ENCODE measurements around the gene AKR7A2.

- TF ChIP-seq, protein P1, sequence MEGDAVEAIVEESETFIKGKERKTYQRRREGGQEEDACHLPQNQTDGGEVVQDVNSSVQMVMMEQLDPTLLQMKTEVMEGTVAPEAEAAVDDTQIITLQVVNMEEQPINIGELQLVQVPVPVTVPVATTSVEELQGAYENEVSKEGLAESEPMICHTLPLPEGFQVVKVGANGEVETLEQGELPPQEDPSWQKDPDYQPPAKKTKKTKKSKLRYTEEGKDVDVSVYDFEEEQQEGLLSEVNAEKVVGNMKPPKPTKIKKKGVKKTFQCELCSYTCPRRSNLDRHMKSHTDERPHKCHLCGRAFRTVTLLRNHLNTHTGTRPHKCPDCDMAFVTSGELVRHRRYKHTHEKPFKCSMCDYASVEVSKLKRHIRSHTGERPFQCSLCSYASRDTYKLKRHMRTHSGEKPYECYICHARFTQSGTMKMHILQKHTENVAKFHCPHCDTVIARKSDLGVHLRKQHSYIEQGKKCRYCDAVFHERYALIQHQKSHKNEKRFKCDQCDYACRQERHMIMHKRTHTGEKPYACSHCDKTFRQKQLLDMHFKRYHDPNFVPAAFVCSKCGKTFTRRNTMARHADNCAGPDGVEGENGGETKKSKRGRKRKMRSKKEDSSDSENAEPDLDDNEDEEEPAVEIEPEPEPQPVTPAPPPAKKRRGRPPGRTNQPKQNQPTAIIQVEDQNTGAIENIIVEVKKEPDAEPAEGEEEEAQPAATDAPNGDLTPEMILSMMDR (IDR thresholded peaks at IDR 0.05), result no peak
- no peak for TF ChIP-seq POLR2A (IDR thresholded peaks at IDR 0.05; ENCODE audit: low read depth)
Measured at GRCh38 chr1:19325368-19325957, 13.5 kb upstream of the AKR7A2 start.
